GM12801 (cell line): ENCODE data around the gene SERBP1.

ENCODE experiments used
- CTCF ChIP-seq: IDR thresholded peaks from one replicate; pipeline ENCODE4 v1.5.1; 2011; ENCODE audit warnings: control low read depth; ENCODE audit not compliant: insufficient read length; ENCODE audit errors: extremely low read depth

SERBP1 gene

GRCh38 chr1:67430358-67431155 lies at the start of gene SERBP1:
TSS of gene SERBP1 (minus strand) at chr1:67430402. CDS start at chr1:67430300, 102 bp downstream.
- no peak for TF ChIP-seq CTCF

- no peak for TF ChIP-seq CTCF
Observed at GRCh38 chr1:67479146-67479891, 49.1 kb upstream of the SERBP1 start.

GRCh38 chr1:67476906-67477305 lies 46.7 kb upstream of the SERBP1 start:
- no peak for TF ChIP-seq CTCF

GRCh38 chr1:67476006-67476482 lies 45.8 kb upstream of the SERBP1 start:
- TF ChIP-seq CTCF, result no peak

- TF ChIP-seq CTCF, result no peak
Observed at GRCh38 chr1:67472056-67472455, 41.9 kb upstream of the SERBP1 start.

- TF ChIP-seq CTCF, result no peak
Observed at GRCh38 chr1:67469431-67469830, 39.2 kb upstream of the SERBP1 start.

GRCh38 chr1:67468066-67468718 lies 38.0 kb upstream of the SERBP1 start:
- TF ChIP-seq CTCF, result no peak
